AG09319 (cell line): ENCODE data around the gene LAMB2.

Experiments
- DNase-seq: peaks from one replicate; pipeline ENCODE4 v3.0.0-alpha.2; 2010; ENCODE audit warnings: low read depth; ENCODE audit errors: extremely low read depth
- TF ChIP-seq, protein P1 (sequence below): IDR thresholded peaks from 2 replicates; pipeline ENCODE4 v1.5.1; 2011; ENCODE audit warnings: low read depth, mild to moderate bottlenecking, inconsistent platforms, low read length, moderate library complexity

Gene LAMB2

DNA sequence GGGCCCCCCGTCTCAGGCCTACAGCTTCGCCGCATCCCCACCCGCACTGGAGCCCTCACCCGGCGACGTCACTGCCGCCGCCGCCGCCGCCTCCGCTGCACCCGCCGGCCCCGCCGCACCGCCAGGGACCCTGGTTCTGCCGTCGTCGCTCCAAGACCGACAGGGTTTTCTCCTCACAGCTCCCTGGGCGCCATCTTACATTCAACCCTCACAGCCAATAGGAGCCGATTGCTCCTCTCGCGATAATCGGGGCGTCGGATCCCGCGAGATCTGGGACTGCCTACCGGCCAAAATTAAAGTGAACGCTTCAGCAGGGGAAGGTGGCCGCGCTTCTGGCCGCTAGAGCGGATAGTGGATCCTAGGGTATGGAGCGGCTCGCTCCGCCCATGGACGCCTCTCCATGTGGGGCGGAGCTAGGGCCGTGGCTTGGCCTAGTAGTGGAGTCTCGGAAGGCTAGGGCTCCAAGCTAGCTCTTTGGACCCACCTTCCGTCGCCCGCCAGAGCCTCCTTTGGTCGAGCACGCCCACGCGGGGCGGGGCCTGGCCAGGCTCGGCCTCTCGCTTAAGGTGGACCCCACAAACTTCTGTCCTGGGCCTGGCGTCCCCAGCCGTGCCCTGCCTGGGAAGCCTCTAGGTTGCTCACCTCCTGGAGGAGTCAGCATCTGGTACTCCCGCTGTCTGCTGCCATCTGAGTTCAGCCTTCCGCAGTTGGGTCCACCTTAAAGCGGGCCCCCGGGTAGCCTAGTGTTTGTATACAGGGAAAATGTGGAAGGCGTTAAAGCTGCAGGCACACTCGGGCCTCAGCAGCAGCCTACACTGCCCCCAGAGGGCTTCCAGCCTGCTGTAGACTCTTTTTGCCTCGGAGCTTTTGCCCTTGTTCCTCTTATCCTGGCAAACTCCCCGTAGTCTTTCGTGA, 38.7 kb downstream of the LAMB2 start, which contains the start of gene QRICH1:
TSS of gene QRICH1 (minus strand) at position 219 of the 915 bp plus-strand sequence. CDS start 17,054 bp downstream, outside the sequence.
- DNase-seq: peak; percentile 96
- TF ChIP-seq, protein P1, sequence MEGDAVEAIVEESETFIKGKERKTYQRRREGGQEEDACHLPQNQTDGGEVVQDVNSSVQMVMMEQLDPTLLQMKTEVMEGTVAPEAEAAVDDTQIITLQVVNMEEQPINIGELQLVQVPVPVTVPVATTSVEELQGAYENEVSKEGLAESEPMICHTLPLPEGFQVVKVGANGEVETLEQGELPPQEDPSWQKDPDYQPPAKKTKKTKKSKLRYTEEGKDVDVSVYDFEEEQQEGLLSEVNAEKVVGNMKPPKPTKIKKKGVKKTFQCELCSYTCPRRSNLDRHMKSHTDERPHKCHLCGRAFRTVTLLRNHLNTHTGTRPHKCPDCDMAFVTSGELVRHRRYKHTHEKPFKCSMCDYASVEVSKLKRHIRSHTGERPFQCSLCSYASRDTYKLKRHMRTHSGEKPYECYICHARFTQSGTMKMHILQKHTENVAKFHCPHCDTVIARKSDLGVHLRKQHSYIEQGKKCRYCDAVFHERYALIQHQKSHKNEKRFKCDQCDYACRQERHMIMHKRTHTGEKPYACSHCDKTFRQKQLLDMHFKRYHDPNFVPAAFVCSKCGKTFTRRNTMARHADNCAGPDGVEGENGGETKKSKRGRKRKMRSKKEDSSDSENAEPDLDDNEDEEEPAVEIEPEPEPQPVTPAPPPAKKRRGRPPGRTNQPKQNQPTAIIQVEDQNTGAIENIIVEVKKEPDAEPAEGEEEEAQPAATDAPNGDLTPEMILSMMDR: peak; percentile 76

DNA sequence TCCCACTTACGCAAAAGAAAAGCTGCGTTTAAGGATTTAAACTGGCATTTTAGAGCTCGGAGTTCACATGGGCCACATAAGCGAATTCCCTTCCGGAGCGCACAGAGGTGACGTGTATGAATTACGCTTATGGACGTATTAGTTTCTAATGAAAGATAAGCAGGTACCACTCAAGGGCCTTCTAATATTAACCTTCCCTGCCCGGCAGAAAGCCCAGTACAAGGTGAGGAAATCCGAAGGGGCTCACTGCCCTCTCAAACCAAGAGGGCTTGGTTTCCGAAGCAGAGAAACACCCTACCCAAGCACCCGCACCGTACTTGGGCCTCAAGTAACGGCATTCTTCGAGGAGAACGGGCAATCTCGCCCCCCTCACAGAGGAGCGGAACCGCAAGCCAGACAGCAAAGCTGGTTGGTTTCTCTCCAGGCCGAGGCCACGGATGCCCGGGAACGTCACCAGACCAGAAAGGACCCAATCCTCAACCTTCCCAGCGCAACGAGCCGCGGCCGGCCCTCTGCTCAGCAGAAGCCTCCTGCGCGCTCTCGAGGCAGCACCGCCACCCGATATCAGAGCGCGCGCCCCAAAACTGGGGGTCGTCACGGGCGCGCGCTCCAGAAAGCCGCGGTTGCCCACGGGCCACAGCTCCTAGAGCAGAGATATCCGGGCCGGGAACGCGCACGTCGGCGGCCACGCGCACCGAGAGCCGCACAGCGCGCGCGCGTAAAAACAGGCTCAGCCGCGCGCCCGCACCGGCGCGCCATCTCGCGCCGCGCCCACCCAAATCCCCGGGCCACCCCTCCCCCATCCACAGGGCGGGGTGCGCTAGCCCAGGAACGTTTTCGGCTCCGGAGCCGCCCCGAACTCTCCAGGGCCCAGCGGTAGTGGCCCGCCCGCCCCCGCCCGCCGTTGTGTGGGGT, 39.7 kb downstream of the LAMB2 start:
- DNase-seq: peak; percentile 43

GRCh38 chr3:49081429-49081828, 51.4 kb downstream of the LAMB2 start:
- TF ChIP-seq, protein P1: no peak
- no peak for DNase-seq

More for the DNA sequence above, 39.7 kb downstream of the LAMB2 start:
- TF ChIP-seq, protein P1: no peak

- no peak for DNase-seq
- TF ChIP-seq, protein P1: no peak
Observed at GRCh38 chr3:49079270-49079669, 53.6 kb downstream of the LAMB2 start.

GRCh38 chr3:49076646-49077045, 56.2 kb downstream of the LAMB2 start:
- DNase-seq: no peak
- TF ChIP-seq, protein P1: no peak

DNA sequence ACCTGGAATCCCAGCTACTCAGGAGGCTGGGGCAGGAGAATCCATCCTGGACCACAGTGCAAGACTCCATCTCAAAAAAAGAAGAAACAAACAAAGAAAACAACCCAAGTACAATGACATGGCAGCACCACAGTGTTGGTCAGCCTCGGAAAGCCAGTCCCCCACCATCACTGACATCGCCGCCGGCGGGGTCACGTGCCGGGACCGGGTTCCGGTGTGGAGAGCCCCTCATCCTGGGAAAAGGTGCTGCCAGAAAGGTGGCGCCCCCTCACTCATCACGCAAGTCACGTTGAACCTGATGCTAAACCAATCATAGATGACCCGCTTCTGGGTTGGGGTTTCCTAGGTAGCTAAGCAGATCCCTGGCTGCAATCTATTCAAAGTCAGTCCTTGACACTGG, 56.7 kb downstream of the LAMB2 start:
- TF ChIP-seq, protein P1: no peak
- no peak for DNase-seq
